Kidney tubule cell (primary cell): Measurements from ENCODE around the gene SLC29A4.
"Not testable (repeated sequence)": the region's sequence is repeated elsewhere in the genome, so short reads cannot be mapped to it uniquely, and the experiment has no call there.

ENCODE experiments used
- DNase-seq: peaks from one replicate; pipeline ENCODE4 v3.0.0-alpha.2; 2018; ENCODE audit warnings: low spot score

The SLC29A4 gene

DNA sequence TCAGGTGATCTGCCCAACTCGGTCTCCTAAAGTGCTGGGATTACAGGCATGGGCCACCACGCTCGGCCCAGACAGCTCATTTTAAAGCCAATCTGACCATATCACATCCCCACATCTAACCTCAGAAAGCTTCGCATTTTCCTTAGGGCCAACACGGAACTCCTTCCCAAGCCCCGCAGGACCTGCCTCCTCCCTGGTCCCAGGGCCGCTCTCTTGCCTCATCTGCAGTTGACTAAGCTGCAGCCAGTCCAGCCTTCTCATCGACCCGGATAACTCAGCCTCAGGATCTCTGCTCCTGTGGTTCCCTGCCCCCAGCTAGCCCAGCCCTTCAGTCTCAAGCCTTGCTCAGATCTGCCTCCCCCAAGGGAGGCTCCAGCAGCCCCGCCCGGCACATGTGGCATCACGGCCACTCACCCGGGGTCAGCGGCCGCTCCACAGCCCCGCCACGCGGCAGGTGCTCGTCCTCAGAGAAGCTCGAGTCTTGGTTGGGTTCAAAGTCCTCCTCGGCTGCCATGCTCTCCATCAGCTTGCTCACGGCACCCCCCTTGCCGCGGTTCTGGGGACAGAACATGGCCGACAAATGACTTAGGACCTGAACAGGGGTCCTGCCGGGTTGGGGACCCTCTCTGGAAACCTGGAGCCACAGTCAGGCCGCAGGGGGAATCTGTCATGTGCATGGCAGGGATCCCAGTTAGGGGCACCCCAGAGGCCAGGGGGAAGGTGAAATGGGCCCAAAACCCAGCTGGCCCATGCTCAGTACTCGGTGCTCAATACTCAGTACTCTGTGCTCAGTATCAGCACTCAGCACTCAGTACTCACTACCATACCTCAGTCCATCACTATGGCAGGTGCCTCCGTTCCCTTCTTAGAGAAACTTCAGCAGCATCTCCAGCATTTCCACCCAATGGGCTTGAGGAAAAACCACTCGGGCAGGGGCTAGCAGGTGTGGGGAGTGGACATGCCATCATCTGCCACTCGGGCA lies 41.3 kb downstream of the SLC29A4 start:
- DNase-seq: not testable (repeated sequence)

DNA sequence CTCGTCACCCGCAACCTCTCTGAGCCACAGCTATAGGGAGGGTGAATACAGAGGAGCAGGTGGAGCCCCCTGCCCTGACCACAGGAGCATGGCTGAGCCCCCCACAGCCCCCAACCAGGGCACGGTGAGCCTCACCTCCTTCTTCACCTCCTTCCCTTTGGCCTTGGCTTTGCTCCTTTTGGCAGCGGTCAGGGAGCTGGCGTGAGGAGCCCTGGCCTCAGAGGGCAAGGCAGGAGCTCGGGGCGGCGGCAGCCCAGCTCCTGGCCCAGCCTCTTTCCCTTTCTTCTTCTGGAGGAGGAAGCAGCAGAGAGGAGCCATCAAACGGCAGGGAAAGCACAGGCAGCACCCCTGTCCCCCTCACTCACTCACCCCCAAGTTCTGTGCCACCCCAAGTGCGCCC lies 42.2 kb downstream of the SLC29A4 start:
- DNase-seq: no peak

GRCh38 chr7:5330288-5330687 lies 47.5 kb downstream of the SLC29A4 start:
- no peak for DNase-seq

DNA sequence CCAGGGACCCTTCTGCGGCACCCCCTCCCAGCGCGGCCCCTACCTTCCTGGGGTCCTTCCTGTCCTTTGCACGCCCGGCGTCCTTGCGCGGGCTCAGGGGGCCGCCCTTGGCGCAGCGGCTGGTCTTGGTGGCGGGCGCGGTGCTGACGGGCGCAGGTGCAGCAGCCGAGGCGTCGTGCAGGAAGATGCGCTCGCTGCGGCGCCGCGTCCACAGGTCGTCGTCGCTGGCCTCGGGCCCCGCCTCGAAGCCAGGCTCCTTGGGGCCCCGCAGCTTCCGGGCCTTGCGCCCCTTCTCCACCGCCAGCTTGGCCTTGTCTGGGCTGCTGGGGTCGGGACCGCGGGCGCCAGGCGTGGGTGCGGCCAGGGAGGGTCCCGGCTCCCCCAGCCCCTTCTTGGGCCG lies 49.8 kb downstream of the SLC29A4 start:
- DNase-seq: no peak

DNA sequence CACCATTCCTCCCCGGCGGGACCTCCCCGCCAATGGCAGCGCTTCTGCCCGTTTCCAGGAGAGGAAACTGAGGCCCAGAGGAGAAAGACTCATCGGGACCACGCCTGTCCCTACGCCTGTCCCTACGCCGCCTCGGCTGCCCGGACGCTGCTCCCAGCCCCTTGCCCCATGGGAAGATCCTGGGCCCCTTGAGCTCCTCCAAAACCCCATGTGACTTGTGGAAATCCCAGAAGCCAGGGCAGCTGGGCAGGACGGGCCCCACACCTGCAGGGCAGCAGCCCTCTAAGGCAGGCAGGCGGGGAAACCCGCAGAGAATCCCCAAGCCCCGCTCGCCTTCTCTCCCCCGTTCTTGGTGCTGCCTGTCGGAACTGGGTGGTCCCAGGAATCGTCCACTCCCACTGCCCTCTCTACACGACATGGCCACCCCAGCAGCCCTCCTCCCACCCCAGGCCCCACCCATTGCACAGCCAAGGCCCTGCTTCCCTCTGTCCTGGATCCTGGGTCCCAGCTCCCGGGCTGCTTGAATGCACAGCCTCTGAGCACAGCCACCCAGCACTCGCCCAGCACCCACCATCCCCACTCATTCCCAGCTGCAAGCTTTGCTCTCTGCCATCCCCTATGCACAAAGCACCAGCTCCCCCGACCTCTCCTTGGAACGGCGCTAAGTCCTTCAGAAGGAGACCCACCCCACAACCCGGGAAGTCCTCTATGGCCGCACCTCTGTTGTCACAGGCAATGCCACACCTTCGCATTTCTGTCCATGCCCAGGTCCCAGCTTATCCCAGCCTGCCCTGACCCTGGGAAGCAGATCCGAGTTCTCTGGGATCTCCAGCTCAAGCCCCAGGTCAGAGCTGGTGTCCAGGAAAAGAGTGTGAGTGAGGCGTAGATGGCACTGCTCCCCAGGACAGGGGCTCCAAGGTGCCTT lies 50.6 kb downstream of the SLC29A4 start:
- DNase-seq: no peak

- DNase-seq: no peak
Observed at GRCh38 chr7:5334671-5335070, 51.9 kb downstream of the SLC29A4 start.

DNA sequence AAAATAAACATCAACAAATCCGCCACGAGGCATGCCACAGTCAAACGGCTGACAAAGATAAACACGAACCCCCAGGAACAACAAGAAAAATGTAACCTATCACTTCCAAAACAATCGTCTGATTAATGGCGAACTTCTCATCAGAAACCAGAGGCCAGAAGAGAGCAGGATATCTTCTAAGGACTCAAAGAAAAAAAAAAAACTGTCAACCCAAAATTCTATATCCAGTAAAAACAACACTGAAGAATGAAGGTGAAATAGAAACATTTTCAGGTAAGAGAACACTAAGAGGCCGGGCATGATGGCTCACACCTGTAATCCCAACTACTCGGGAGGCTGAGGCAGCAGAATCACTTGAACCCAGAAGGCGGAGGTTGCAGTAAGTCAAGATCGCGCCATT lies 54.3 kb downstream of the SLC29A4 start:
- DNase-seq: no peak

DNA sequence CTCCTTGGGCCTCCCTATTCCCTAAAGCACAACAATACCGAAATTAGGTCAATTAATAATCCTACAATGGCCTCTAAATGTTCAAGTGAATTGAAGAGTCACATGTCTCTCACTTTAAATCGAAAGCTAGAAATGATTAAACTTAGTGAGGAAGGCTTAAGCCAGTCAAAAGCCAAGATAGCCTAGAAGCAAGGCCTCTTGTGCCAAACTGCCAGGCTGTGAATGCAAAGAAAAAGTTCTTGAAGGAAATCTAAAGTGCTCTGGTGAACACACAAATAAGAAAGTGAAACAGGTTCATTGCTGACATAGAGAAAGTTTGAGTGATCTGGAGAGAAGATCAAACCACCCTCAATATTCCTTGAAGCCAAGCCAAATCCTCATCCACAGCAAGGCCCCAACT lies 57.2 kb downstream of the SLC29A4 start:
- DNase-seq: no peak

GRCh38 chr7:5342631-5343030 lies 59.9 kb downstream of the SLC29A4 start:
- no peak for DNase-seq

DNA sequence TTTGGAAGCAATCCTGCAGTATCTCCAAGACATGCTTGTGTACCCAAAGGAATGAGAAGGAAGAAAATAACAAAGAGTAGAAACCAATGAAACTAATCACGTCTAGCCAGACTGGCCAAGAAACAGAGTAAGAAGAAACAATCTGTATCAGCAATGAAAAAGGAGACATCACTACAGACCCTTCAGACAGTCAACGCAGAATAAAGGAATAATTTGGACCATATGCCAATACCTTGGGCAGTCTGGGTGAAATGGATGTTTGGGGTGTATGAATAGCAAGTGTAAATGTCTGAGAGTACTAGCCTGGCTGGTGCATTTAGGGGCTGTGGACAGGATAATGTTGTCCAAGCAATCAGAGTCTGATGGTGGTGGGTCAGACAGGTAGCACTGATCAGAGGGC lies 61.1 kb downstream of the SLC29A4 start:
- no peak for DNase-seq

DNA sequence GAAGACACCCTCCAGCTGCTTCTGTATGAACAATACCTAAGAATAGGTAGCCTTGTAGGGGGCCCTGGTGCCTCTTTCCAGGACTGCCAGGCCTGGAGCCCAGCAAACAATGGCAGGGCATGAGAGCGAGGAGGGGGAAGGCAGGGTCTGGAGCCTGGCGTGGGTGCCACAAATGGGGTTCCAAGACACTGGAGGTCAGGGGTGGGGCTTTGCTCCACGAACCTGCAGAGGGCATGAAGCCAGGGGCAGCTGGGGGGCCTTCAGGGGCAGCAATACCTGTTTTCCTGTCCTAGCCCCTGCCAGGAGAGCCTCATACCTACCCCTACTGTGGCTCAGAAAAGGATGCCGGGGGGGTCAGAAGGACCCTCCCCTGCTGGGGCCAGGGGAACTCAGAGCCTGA lies 61.6 kb downstream of the SLC29A4 start:
- DNase-seq: no peak

GRCh38 chr7:5345171-5345570 lies 62.4 kb downstream of the SLC29A4 start:
- DNase-seq: no peak

GRCh38 chr7:5345671-5346070 lies 62.9 kb downstream of the SLC29A4 start:
- DNase-seq: no peak

GRCh38 chr7:5348134-5349004 lies 65.6 kb downstream of the SLC29A4 start:
- no peak for DNase-seq

DNA sequence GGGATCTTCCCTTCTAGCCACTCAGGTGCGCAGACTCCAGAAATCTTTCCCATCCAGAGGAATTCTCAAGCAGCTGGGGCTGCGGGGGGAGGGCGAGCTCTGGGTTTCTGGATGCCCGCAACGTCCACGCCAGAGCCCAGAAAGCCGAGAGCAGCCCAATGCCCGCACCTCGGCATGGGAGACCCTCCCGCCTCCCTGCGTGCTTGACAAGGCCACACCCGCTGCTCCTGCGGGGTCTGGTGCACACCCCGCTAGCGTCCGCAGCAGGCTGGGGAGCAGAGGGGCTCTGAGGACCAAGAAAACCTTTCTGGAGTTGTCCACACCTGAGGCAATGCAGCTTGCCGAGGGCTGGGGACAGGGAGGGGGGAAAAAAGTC lies 66.2 kb downstream of the SLC29A4 start:
- DNase-seq: no peak

- DNase-seq: no peak
Observed at GRCh38 chr7:5349437-5350173, 66.9 kb downstream of the SLC29A4 start.

- DNase-seq: no peak
Observed at GRCh38 chr7:5350174-5350463, 67.4 kb downstream of the SLC29A4 start.

- no peak for DNase-seq
Observed at GRCh38 chr7:5350600-5351385, 68.0 kb downstream of the SLC29A4 start.

GRCh38 chr7:5351507-5352265 lies 68.9 kb downstream of the SLC29A4 start:
- no peak for DNase-seq
